HG02885 (cell line): ENCODE results near the gene METAP2.
A peak's percentile ranks its signal among the peaks of the same experiment; 100 is the strongest.

ENCODE experiments used
- ATAC-seq: cut with Tn5 transposase; IDR thresholded peaks from one replicate; pipeline ENCODE4 v1.9.1; 2021; ENCODE audit warnings: mild to moderate bottlenecking; ENCODE audit not compliant: unreplicated experiment, poor library complexity

Gene METAP2

GRCh38 chr12:95546491-95546813, 72.5 kb downstream of the METAP2 start:
- ATAC-seq: no peak

DNA sequence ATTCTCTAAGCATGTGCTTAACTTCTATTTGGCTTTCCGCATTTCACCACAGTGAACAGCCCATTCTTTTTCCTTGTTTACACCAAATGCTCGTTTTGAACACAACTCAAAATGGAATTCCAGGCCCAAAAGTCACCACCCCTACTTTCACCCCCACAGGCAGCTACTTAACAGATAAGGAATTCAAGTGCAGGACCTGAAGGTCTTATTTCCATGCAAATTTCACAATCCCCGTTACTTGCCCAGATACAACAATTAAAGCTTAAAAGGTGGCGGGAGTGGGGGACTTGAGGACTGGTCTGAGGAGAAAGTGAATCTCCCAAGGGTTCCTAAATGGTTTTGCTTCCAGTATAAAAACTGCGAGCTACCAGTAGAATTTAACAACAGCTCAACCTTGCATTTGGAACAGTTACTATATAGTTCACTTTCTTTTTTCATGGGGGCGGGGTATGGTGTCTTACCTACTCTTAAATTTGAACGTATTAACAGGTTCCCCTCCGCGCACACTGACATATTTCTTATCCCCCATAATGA, 73.6 kb downstream of the METAP2 start:
- no peak for ATAC-seq

DNA sequence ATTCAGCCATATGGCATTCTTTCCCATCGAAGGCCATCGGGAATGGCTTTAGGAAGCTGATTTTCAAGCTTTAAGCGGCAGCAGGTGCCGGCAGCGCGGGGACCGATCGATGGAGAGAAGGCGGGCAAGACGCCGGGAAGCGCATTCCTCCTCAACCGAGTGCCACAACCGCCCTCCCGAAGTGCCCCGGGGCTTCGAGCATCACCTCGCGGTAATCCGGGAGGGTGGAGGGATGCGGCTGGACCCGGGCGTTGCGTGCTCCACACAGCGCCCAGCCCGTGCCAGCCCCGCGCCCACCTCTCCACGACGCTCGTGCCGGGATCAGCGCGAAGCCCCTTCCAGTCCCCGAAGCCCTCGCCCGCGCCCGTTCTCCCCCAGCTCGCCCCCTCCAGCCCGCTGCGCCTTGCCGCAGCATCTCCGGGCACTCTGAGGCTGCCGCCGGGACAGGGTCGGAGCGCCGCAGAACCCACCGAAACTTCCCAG, 74.1 kb downstream of the METAP2 start:
- ATAC-seq: peak; percentile 18

- ATAC-seq: peak; percentile 43
Observed at GRCh38 chr12:95548539-95549391, 74.8 kb downstream of the METAP2 start.

GRCh38 chr12:95549392-95550084, 75.6 kb downstream of the METAP2 start:
- ATAC-seq: no peak

DNA sequence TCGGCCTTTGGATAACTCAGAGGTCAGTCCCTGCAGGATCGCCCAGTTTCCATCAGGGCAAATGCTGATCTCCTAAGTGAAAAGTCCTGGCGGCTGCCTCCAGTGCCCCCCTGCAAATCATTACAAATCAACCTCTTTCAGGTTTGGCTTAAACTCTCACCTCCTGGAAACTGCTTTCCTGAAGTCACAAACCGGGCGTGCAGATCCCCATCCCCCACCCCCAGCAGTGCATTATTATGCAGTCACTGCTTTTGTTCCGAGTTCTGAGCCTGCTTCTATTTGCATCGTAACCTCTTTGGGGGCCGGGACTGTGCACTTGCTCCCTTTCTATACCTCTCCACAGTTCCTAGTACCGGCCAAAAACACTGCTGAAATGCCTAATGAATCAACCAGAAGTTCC, 77.4 kb downstream of the METAP2 start, which contains the start of gene USP44:
Gene USP44 (minus strand): TSS at position 172 of the 400 bp plus-strand sequence. CDS start 17,220 bp downstream, outside the sequence.
- ATAC-seq: no peak

- ATAC-seq: no peak
Observed at GRCh38 chr12:95551913-95552516, 78.1 kb downstream of the METAP2 start.

GRCh38 chr12:95553197-95553943, 79.4 kb downstream of the METAP2 start:
- no peak for ATAC-seq

DNA sequence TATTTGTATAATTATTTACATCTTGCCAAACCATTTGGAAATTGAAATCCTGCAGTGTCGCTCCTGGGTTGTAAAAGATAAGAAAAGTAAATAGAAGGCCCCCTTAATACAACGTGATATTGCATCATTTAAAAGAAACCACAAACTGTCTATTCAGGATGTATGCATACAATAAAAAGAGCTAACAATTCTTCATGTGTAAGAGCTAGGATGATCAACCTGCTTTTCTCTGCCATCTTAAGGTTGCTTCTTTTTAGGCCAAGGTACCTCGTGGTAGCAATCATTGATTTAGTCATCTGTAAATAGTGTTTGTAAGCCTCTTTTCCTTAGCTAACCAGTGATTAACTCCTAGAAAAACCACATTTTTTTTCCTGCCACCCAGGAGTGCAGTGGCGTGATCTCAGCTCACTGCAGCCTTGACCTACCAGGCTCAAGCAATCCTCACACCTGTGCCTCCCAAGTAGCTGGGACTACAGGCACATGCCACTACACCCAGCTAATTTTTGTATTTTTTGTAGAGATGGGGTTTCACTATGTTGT, 80.7 kb downstream of the METAP2 start:
- ATAC-seq: no peak

- no peak for ATAC-seq
Observed at GRCh38 chr12:95557625-95558024, 83.7 kb downstream of the METAP2 start.
